Measurements from ENCODE around the gene HSPA4L.
A peak's percentile ranks its signal among the peaks of the same experiment; 100 is the strongest.

HSPA4L gene

DNA sequence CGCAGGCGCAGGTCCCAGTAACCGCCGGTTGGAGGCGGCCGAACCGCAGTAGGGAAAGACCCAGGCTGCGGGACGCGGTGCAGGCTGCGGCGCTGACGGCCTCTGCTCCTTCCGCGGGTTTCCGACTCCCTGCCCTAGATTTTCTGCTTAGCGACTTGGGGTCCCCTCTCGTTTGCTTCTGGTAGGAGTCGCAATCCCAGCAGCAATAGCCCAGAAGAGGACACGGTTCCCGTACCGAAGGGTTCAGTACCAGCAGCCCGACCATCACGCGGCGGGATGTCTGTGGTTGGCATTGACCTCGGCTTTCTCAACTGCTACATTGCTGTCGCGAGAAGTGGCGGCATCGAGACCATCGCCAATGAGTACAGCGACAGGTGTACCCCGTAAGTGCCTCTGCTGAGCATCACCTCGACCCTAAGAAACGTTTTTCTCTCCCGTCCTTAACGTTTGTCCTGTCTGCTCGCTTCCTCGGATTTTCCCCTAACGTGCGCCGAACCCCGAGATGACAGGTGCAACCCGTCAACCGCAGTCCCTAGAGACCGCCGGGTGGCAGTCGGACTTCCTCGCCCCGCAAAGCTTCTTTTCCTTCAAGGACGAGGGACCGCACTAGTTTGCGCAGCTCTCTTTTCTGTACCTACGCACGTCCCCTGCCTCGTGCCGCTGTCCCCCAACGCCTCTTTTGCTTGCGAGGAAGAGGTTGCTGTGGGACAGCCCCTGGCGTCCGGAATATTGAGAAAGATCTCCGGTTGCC, at the start of gene HSPA4L:
Gene HSPA4L (plus strand): TSS at position 48 of the 751 bp plus-strand sequence. CDS start 229 bp downstream, at position 277.
- DNase-seq: peak; percentile 84

GRCh38 chr4:127732623-127733328, 49.3 kb upstream of the HSPA4L start:
- peak; percentile 69 for DNase-seq

GRCh38 chr4:127734976-127735375, 47.1 kb upstream of the HSPA4L start:
- no peak for DNase-seq

DNA sequence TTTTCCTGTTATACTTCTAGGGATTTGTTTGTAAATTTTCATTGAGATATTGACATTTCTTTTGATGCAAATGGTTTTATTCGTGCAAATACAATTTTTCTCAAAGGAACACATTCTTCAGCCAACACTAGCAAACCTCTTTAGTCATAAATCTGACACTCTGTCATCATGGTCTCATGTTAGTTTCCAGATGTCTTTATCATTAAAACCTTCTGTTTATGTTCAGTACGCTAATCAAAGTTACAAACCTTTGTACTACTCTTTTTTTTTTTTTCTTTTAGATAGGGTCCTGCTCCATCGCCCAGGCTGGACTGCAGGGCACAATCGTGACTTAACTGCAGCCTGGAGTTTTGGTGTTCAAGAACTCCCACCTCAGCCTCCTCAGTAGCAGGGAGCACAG, 44.8 kb upstream of the HSPA4L start:
- no peak for DNase-seq

DNA sequence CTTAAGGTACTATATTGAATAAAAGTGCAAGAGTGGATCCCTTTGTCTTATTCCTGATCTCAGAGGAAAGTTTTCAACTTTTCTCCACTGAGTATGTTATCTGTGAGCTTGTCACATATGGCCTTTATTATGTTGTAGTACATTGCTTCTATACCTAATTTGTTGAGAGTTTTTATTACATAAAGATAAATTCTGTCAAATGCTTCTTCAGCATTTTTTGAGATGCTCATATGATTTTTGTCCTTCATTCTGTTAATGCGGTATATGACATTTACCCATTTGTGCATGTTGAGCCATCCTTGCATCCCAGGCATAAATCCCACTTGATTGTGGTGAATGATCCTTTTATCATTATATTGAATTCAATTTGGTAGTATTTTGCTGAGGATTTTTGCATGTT, 40.9 kb upstream of the HSPA4L start:
- no peak for DNase-seq

- DNase-seq: no peak
Observed at GRCh38 chr4:127747883-127748282, 34.2 kb upstream of the HSPA4L start.

- DNase-seq: no peak
Observed at GRCh38 chr4:127748957-127749356, 33.2 kb upstream of the HSPA4L start.

DNA sequence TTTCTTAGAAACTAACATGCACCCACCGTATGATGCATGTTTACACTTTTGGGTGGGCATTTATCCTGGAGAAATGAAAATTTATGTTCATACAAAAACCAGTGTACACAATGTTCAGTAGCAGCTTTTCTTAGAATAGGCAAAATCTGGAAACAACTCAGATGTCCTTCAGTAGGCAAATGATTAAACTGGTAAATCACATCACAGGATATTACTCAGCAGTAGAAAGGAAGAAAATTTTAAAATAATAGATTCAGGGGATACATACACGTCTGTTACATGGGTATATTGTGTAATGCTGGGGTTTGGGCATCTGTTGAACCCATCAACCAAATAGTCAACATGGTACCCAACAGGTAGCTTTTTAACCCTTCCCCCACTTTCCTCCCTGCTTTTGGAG, 25.2 kb upstream of the HSPA4L start:
- DNase-seq: no peak

GRCh38 chr4:127759228-127759820, 22.8 kb upstream of the HSPA4L start:
- DNase-seq: no peak

- DNase-seq: peak; percentile 59
Observed at GRCh38 chr4:127759893-127760292, 22.2 kb upstream of the HSPA4L start.

GRCh38 chr4:127771535-127772275, 10.4 kb upstream of the HSPA4L start:
- DNase-seq: no peak

DNA sequence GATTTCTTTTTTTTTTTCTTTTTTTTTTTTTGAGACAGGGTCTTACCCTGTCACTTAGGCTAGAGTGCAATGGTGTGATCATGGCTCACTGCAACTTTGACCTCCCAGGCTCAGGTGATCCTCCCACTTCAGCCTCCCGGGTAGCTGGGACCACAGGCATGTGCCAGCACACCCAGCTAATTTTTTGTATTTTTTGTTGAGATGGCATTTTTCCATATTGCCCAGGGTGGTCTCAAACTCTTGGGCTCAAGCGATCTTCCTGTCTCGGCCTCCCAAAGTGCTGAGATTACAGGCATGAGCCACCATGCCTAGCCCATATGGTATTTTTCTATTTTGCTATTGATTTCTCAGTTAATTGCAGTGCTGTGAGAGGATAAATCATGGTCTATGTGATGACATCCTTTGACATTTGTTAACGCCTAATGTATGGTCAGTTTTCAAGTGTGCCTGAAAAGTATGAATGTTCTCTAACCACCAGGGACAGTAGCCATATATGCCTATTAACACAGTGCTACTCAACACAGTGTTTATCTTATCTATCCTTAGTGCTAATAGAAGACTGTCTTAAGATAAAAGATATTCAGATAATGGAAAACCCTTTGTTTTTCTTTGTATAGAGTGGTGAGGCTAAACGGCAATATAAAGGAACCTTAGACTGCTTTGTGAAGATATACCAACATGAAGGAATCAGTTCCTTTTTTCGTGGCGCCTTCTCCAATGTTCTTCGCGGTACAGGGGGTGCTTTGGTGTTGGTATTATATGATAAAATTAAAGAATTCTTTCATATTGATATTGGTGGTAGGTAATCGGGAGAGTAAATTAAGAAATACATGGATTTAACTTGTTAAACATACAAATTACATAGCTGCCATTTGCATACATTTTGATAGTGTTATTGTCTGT, 9.1 kb upstream of the HSPA4L start:
- DNase-seq: no peak

DNA sequence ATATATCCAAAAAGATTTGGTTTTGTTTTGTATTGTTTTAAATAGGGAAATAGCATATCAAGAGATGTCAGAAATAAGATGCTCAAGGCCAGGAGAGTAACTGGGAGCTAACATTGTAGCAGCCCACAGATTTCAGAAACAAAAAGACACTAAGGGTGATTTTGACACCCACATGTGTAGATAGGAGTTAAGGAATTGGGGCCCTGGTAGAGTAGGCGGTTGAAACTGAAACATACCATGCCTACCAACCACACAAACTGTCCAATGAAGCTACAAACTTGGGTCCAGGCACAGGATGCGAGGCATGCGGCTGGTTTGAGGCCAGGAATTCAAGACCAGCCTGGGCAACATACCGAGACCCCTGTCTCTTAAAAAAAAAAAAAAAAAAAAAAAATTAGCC, 6.3 kb upstream of the HSPA4L start:
- no peak for DNase-seq

- DNase-seq: peak; percentile 71
Observed at GRCh38 chr4:127776620-127777019, 5.5 kb upstream of the HSPA4L start.

DNA sequence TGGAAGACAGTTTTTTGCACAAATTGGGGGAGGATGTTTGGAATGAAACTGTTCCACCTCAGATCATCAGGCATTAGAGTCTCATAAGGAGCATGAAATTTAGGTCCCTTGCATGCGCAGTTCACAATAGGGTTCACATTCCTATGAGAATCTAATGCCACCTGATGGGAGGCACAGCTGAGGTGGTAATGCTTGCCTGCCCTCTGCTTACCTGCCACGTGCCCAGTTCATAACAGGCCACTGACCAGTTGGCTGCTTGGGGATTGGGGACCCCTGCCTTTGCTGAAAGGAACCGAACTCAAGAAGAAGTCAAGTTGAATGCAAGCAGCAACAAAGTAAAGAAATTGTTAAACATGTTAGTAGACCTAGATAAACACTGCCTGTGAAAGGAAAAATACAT, 4.6 kb upstream of the HSPA4L start:
- DNase-seq: no peak

GRCh38 chr4:127778102-127778501, 4.0 kb upstream of the HSPA4L start:
- no peak for DNase-seq

DNA sequence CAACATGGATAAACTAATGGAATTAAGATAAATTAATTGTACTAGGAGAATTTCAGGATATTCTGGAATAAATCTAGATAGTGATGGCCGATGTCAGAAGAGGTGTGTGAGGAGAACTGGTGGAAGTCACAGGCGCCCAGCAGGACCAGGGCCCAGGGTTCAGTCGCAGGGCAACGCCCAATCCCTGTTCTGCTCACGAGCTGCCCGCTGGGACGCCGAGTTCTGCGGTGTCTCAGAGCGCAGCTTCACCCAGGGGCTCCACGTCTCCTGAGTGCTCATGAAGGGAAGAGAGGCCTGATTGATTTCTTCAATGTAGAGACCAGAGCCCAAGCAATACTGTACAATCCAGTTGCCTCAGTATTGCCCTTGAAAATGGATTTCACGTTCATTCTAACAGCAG, 1.5 kb upstream of the HSPA4L start:
- DNase-seq: no peak

GRCh38 chr4:127781300-127782024, 660 bp upstream of the HSPA4L start:
- DNase-seq: peak; percentile 83

GRCh38 chr4:127782025-127782274, 172 bp upstream of the HSPA4L start:
- DNase-seq: peak; percentile 92

DNA sequence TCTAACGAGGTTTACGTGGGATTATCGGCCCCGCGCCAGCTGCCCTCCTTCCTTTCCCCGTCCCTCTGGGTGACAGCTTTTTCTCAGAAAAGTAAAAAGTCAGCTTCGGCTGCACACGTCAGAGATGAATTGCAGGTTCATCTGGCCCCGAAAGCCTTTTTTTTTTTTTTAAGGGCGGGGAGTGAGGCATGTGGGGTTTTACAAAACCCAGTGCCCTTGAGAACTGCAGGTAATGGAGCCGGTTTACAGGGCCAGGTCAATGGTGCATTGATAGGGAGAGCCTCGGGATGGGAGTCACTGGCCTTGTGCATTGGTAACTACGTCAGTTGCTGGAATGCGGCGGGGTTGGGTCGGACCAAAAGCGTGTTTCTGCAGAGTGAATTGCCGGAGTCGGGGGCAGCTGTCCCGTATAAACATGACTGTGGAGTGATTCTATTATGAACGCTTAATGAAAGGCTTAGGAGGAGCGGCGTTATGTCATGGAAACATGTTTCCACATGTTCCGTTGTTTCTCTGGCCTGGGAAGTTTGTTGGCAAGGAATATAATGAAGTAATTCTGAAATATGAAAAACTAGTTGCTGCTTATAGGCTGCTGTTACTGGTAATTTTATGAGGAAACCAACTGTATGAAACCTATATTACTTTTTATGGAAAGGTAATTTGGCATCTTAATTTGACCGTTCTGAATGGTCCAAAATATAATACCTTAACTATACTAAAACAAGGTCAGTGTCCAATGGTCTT, 1.1 kb downstream of the HSPA4L start:
- DNase-seq: peak; percentile 66
